Measurements from ENCODE around the gene FOXJ1. TPM values are rescaled to one million over a fixed set of nuclear protein-coding genes. Genes with fewer than 3 reads are reported as not detected.

Gene FOXJ1
- total and polyA plus RNA-seq, 4 donors, result under 0.01 to 1.5 TPM; not detected in 2

DNA sequence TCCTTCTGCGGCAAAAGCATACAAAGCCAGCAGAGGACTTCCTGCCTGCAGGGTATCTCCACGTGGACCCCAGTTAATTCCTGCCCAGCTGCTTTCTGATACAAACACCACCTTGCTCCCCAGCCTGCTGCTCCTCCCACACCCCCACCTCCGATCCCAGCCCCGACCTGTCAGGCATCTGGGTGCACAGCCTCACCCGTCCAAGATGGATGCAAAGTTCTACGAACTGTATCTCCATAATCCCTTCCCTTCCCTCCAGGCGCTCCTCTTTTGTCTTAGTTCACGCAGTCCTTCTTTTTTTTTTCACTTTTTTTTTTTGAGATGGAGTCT lies 15.6 kb upstream of the FOXJ1 start:
- H3K9ac ChIP-seq (ENCODE audit: low read depth in 1 of 2, low read length in 2 of 2), result no peak overlapping the region
- no peak for DNase-seq (ENCODE audit: low spot score)
- H3K36me3 ChIP-seq (ENCODE audit: control insufficient read depth in 4 of 4, insufficient read depth in 3 of 4, low read depth in 1 of 4, low read length in 3 of 4), result no peaks in the 10 kb centered on the region
- TF ChIP-seq YY1 (IDR thresholded peaks at IDR 0.05) (no peak), FOXA1 (IDR thresholded peaks at IDR 0.05) (no peak), TAF1 (conservative IDR thresholded peaks at IDR 0.05) (no peak), GABPA (IDR thresholded peaks at IDR 0.05 in 1 of 2, conservative IDR thresholded peaks at IDR 0.05 in 1 of 2) (no peak), RAD21 (IDR thresholded peaks at IDR 0.05) (no peak), HNF4G (IDR thresholded peaks at IDR 0.05) (no peak), SP1 (IDR thresholded peaks at IDR 0.05) (no peak), HNF4A (conservative IDR thresholded peaks at IDR 0.05) (no peak), NR2F2 (IDR thresholded peaks at IDR 0.05) (no peak), EGR1 (IDR thresholded peaks at IDR 0.05; ENCODE audit: low read depth in 2 of 2) (no peak), FOXA2 (IDR thresholded peaks at IDR 0.05) (no peak), JUND (IDR thresholded peaks at IDR 0.05) (no peak), RXRA (IDR thresholded peaks at IDR 0.05) (no peak)
- TF ChIP-seq, protein P1, sequence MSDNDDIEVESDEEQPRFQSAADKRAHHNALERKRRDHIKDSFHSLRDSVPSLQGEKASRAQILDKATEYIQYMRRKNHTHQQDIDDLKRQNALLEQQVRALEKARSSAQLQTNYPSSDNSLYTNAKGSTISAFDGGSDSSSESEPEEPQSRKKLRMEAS (IDR thresholded peaks at IDR 0.05), result no peak
- TF ChIP-seq, protein P2, sequence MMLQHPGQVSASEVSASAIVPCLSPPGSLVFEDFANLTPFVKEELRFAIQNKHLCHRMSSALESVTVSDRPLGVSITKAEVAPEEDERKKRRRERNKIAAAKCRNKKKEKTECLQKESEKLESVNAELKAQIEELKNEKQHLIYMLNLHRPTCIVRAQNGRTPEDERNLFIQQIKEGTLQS (IDR thresholded peaks at IDR 0.05), result no peak
- TF ChIP-seq, protein P3, sequence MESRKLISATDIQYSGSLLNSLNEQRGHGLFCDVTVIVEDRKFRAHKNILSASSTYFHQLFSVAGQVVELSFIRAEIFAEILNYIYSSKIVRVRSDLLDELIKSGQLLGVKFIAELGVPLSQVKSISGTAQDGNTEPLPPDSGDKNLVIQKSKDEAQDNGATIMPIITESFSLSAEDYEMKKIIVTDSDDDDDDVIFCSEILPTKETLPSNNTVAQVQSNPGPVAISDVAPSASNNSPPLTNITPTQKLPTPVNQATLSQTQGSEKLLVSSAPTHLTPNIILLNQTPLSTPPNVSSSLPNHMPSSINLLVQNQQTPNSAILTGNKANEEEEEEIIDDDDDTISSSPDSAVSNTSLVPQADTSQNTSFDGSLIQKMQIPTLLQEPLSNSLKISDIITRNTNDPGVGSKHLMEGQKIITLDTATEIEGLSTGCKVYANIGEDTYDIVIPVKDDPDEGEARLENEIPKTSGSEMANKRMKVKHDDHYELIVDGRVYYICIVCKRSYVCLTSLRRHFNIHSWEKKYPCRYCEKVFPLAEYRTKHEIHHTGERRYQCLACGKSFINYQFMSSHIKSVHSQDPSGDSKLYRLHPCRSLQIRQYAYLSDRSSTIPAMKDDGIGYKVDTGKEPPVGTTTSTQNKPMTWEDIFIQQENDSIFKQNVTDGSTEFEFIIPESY (IDR thresholded peaks at IDR 0.05), result no peak
- TF ChIP-seq, protein P4, sequence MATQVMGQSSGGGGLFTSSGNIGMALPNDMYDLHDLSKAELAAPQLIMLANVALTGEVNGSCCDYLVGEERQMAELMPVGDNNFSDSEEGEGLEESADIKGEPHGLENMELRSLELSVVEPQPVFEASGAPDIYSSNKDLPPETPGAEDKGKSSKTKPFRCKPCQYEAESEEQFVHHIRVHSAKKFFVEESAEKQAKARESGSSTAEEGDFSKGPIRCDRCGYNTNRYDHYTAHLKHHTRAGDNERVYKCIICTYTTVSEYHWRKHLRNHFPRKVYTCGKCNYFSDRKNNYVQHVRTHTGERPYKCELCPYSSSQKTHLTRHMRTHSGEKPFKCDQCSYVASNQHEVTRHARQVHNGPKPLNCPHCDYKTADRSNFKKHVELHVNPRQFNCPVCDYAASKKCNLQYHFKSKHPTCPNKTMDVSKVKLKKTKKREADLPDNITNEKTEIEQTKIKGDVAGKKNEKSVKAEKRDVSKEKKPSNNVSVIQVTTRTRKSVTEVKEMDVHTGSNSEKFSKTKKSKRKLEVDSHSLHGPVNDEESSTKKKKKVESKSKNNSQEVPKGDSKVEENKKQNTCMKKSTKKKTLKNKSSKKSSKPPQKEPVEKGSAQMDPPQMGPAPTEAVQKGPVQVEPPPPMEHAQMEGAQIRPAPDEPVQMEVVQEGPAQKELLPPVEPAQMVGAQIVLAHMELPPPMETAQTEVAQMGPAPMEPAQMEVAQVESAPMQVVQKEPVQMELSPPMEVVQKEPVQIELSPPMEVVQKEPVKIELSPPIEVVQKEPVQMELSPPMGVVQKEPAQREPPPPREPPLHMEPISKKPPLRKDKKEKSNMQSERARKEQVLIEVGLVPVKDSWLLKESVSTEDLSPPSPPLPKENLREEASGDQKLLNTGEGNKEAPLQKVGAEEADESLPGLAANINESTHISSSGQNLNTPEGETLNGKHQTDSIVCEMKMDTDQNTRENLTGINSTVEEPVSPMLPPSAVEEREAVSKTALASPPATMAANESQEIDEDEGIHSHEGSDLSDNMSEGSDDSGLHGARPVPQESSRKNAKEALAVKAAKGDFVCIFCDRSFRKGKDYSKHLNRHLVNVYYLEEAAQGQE (IDR thresholded peaks at IDR 0.05), result no peak
- TF ChIP-seq, protein P5, sequence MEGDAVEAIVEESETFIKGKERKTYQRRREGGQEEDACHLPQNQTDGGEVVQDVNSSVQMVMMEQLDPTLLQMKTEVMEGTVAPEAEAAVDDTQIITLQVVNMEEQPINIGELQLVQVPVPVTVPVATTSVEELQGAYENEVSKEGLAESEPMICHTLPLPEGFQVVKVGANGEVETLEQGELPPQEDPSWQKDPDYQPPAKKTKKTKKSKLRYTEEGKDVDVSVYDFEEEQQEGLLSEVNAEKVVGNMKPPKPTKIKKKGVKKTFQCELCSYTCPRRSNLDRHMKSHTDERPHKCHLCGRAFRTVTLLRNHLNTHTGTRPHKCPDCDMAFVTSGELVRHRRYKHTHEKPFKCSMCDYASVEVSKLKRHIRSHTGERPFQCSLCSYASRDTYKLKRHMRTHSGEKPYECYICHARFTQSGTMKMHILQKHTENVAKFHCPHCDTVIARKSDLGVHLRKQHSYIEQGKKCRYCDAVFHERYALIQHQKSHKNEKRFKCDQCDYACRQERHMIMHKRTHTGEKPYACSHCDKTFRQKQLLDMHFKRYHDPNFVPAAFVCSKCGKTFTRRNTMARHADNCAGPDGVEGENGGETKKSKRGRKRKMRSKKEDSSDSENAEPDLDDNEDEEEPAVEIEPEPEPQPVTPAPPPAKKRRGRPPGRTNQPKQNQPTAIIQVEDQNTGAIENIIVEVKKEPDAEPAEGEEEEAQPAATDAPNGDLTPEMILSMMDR (IDR thresholded peaks at IDR 0.05; ENCODE audit: low read depth, low read length, missing input control), result no peak
- no peaks in the 10 kb centered on the region for H3K9me3 ChIP-seq (ENCODE audit: control insufficient read depth in 4 of 4, low read length in 3 of 4)
- H3K27me3 ChIP-seq (ENCODE audit: control insufficient read depth in 4 of 4, insufficient read depth in 4 of 4, low read length in 3 of 4), result no peaks in the 10 kb centered on the region
- peaks cover 0 to 4% (median 0%) of the 10 kb centered on the region in 4 donors for H3K4me1 ChIP-seq (ENCODE audit: control insufficient read depth in 4 of 4, insufficient read depth in 4 of 4, low read length in 3 of 4)
- no peak overlapping the region for H3K4me3 ChIP-seq (ENCODE audit: low read depth in 1 of 3, low read length in 3 of 3)
- no peak overlapping the region for H3K27ac ChIP-seq (ENCODE audit: low read depth in 1 of 2, low read length in 2 of 2)
- WGBS, result 92% methylated on average over 8 of the region's 8 CpGs
